Measurements from ENCODE around the gene JMJD1C.

- TF ChIP-seq POLR2A (IDR thresholded peaks at IDR 0.05; ENCODE audit: low read depth, low read length) (no peak), POLR2AphosphoS5 (IDR thresholded peaks at IDR 0.05; ENCODE audit: low read depth, low read length) (no peak), TAF1 (IDR thresholded peaks at IDR 0.05; ENCODE audit: low read depth, low read length) (no peak)
Observed at GRCh38 chr10:63474488-63474887, 8.7 kb upstream of the JMJD1C start.
